GM12875 (cell line): ENCODE data around the gene TPRG1.

Experiments used
- H3K4me3 ChIP-seq: one replicate; pipeline ENCODE4 v1.5.1; 2011; ENCODE audit warnings: low read depth, low read length, control low read depth
- TF ChIP-seq, protein P1 (sequence below): IDR thresholded peaks from 2 replicates; pipeline ENCODE4 v1.5.1; 2011; ENCODE audit warnings: low read depth, mild to moderate bottlenecking, control low read depth, inconsistent platforms, low read length, moderate library complexity, borderline replicate concordance; ENCODE audit not compliant: insufficient read depth

Gene TPRG1

DNA sequence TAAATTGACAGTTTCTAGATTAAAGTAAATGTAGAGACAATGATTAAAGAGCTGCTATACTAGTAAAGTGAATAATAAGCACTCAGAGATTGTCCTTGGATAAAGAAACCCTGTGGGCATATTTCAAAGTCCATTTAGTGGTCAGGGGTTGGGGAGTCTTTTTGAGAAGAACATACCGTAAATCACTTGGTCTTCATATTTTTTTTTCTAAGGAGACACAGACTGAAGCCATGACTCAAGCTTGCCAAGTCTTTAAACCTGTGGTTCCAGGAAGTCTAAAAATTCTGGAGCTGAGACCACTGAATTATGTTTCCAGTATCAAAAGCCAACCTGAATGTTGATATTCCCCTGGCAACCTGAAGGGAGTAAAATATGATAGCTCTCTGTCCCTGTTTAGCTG is 171.0 kb downstream of the TPRG1 start:
- TF ChIP-seq, protein P1, sequence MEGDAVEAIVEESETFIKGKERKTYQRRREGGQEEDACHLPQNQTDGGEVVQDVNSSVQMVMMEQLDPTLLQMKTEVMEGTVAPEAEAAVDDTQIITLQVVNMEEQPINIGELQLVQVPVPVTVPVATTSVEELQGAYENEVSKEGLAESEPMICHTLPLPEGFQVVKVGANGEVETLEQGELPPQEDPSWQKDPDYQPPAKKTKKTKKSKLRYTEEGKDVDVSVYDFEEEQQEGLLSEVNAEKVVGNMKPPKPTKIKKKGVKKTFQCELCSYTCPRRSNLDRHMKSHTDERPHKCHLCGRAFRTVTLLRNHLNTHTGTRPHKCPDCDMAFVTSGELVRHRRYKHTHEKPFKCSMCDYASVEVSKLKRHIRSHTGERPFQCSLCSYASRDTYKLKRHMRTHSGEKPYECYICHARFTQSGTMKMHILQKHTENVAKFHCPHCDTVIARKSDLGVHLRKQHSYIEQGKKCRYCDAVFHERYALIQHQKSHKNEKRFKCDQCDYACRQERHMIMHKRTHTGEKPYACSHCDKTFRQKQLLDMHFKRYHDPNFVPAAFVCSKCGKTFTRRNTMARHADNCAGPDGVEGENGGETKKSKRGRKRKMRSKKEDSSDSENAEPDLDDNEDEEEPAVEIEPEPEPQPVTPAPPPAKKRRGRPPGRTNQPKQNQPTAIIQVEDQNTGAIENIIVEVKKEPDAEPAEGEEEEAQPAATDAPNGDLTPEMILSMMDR = no peak
- no peak overlapping the region for H3K4me3 ChIP-seq

DNA sequence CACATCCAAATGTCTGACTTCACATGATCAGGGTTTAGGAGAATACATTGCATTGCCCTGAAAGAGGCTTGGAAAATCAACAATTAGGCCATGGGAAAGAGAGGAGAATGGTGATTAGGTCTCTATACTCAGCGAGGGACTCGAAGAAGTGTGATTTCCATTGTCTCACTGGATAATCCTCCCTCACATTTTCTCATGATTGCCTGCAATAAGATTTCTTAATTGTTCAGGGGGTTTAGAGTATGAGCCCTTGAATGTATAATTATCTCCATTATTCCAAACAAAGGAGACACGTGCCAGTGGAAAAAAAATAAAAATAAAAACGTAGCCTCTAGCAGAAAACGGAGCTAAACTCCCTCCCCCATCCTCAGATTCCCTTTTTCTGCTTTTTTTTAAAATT is 173.2 kb downstream of the TPRG1 start:
- TF ChIP-seq, protein P1 = no peak
- no peak overlapping the region for H3K4me3 ChIP-seq

DNA sequence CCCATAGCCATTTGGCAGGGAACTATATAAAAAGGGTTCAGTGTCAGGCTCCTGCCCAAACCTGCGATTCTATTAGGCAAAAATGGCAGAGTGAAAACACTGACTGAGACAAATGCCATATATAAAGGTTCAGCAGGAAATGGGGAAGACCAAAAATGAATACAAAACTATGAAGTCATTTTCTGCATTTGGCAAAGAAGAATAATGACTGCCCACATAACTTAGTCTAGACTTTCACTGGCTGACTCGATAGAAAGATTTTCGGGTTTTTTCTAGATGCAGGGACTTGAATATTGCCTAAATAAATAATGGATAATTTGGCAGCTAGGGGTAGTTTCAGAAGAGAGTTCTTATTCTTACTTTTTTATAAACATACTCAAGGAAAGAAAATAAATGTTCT is 178.0 kb downstream of the TPRG1 start:
- TF ChIP-seq, protein P1 = no peak
- no peak overlapping the region for H3K4me3 ChIP-seq

DNA sequence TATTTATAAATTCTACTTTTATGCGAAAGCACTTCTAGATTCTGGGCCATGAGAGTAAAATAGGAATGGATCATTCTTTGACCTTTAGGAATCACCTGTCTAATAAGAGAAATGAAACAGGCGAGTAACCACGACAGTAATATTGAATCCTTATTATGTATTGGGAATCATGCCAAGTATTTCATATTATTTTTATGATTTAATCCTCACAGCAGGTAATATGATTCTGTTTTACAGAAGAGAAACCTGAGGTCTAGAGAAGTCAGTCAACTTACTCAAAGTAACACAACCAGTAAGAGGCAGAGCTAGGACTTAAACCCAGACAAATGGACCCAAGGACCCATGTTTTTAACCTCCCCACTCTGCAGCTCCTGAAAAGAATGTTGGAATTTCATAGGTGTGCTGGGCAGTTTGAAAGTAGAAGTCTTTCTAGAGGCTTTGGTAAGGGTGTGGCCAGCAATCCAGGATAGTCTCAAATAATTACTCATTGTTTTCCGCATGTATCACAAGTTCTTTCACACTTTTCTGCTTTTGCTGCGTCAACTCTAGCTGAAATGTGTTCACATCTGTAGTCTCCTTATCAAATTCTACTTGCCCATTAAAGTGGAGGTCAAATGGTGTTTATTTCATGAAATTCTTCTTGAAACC is 181.7 kb downstream of the TPRG1 start:
- no peak overlapping the region for H3K4me3 ChIP-seq
- TF ChIP-seq, protein P1 = no peak

DNA sequence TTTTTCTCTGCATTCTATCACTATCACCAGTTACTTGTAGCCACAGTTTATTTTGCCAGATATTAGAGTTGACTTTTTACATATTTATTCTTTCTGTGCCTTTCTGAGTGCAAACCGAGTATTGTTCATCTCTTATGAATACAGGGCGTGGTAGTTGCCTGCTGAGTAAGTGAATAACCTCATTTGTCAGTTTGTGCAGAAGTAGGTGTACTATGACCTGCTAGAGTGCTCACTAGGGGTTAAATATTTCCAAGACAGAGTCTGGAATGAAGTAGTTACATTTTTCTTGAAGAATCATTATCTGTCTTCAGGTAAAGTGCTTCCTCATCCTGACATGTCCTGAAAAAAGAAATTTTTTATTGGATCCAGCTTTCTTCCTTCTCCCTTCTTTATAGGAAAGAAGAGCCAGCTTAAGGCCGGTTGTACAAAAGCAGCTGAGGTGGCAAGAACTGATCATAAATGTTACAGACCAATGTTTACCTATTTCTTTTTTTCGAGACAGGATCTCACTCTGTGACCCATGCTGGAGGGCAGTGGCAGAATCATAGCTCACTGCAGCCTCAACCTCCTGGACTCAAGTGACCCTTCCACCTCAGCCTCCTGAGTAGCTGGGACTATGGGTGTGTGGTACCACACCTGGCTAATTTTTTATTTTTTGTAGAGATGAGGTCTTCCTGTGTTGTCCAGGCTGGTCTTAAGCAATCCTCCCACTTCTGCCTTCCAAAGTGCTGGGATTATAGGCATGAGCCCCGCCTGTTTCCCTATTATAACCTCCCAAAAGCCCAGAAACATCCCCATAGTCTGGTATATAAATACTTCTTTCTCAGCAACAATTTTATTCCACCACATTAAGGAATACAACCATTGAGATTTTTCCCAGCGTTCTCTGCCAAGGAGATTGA is 182.5 kb downstream of the TPRG1 start:
- TF ChIP-seq, protein P1 = no peak
- H3K4me3 ChIP-seq = no peak overlapping the region

DNA sequence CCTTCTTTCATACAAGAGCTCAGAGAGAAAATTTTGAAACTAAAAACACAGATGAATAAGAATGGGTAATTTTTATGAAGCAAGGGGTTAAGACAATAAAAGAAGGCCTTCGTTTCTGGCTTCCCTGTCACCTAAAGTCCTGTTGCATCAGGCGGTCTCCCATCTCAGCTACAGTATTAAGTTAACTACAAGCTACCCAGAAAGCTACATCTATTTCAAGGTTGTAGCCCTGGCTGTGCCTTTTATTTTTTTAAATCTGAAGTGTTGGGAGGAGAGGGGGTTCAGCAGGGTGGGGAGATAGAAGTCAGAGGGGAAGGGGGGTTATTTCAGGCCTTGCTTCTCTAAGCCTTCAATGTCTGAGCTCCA is 183.3 kb downstream of the TPRG1 start:
- no peak overlapping the region for H3K4me3 ChIP-seq
- TF ChIP-seq, protein P1 = no peak
